Neural cell (in vitro differentiated cells): ENCODE results near the gene MAP1LC3B. TPM values are rescaled to one million over a fixed set of nuclear protein-coding genes. Genes with fewer than 3 reads are reported as not detected.

Source experiments
- H2AFZ ChIP-seq: fragments of 200-600, 300-800 bp; sonication (generic), shearing (Covaris generic); 2 replicates; pipeline ENCODE4 v1.6.0; 2014; ENCODE audit warnings: low read depth, mild to moderate bottlenecking, antibody characterized with exemption, low read length, moderate library complexity
- H3F3A ChIP-seq: fragments of 200-600 bp; shearing (Covaris generic); 2 replicates; pipeline ENCODE4 v1.6.1; 2016; ENCODE audit warnings: mild to moderate bottlenecking, moderate library complexity, mixed read lengths, antibody characterized with exemption, low read length; ENCODE audit not compliant: insufficient read depth, poor library complexity, severe bottlenecking
- H3K27ac ChIP-seq: fragments of 200-600, 300-800 bp; sonication (generic), shearing (Covaris generic); 2 replicates; pipeline ENCODE4 v1.5.1; 2014; ENCODE audit warnings: mild to moderate bottlenecking, low read length, moderate library complexity
- H3K27me3 ChIP-seq: fragments of 300-800, 200-600 bp; sonication (generic), shearing (Covaris generic); 2 replicates; pipeline ENCODE4 v1.6.0; 2014; ENCODE audit warnings: mild to moderate bottlenecking, low read depth, low read length, moderate library complexity; ENCODE audit not compliant: insufficient read depth
- H3K36me3 ChIP-seq: fragments of 300-800, 200-600 bp; sonication (generic), shearing (Covaris generic); 2 replicates; pipeline ENCODE4 v1.5.1; 2014; ENCODE audit warnings: mild to moderate bottlenecking, antibody characterized with exemption, low read length, moderate library complexity; ENCODE audit not compliant: insufficient read depth
- H3K4me2 ChIP-seq: fragments of 300-800, 200-600 bp; sonication (generic), shearing (Covaris generic); 2 replicates; pipeline ENCODE4 v1.6.0; 2014; ENCODE audit warnings: mild to moderate bottlenecking, low read length
- H3K4me3 ChIP-seq: fragments of 300-800, 200-600 bp; sonication (generic), shearing (Covaris generic); 2 replicates; pipeline ENCODE4 v1.5.1; 2014; ENCODE audit warnings: mild to moderate bottlenecking, low read length, moderate library complexity
- H3K79me2 ChIP-seq: fragments of 200-600 bp; shearing (Covaris generic); replicated peaks from 2 replicates; pipeline ENCODE4 v1.6.0; 2014; ENCODE audit warnings: mild to moderate bottlenecking, low read length, moderate library complexity; ENCODE audit not compliant: insufficient read depth
- H3K9ac ChIP-seq: fragments of 300-800, 200-600 bp; sonication (generic), shearing (Covaris generic); 2 replicates; pipeline ENCODE4 v1.6.1; 2016; ENCODE audit warnings: mild to moderate bottlenecking, low read length, mixed read lengths
- H3K9me2 ChIP-seq: fragments of 200-600 bp; shearing (Covaris generic); 2 replicates; pipeline ENCODE4 v1.6.1; 2016; ENCODE audit warnings: mild to moderate bottlenecking, low read length, mixed read lengths; ENCODE audit not compliant: insufficient read depth
- H3K9me3 ChIP-seq: fragments of 200-600, 300-800 bp; sonication (generic), shearing (Covaris generic); 2 replicates; pipeline ENCODE4 v1.6.1; 2016; ENCODE audit warnings: mild to moderate bottlenecking, mixed run types, low read length, moderate library complexity, mixed read lengths
- H4K20me1 ChIP-seq: fragments of 200-600 bp; shearing (Covaris generic); 2 replicates; pipeline ENCODE4 v1.6.1; 2016; ENCODE audit warnings: mild to moderate bottlenecking, mixed run types; ENCODE audit not compliant: insufficient read depth
- CTCF ChIP-seq: fragments of 450-650 bp; IDR thresholded peaks from 2 replicates; pipeline ENCODE4 v1.5.1; 2014; ENCODE audit warnings: antibody characterized with exemption, mild to moderate bottlenecking, moderate library complexity; ENCODE audit not compliant: poor library complexity, severe bottlenecking
- EP300 ChIP-seq: fragments of 450-650 bp; conservative IDR thresholded peaks from 2 replicates; pipeline ENCODE4 v1.6.1; 2014; ENCODE audit warnings: antibody characterized with exemption, mild to moderate bottlenecking, moderate library complexity; ENCODE audit not compliant: poor library complexity, severe bottlenecking
- EZH2 ChIP-seq: fragments of 200-600, 300-800 bp; shearing (Covaris generic), sonication (generic); IDR thresholded peaks from 2 replicates; pipeline ENCODE4 v1.6.1; 2014; ENCODE audit warnings: antibody characterized with exemption, low read length, borderline replicate concordance, mild to moderate bottlenecking; ENCODE audit not compliant: insufficient read depth, poor library complexity, severe bottlenecking
- MXI1 ChIP-seq: fragments of 450-650 bp; conservative IDR thresholded peaks from 2 replicates; pipeline ENCODE4 v1.6.1; 2014; ENCODE audit warnings: antibody characterized with exemption, mild to moderate bottlenecking; ENCODE audit not compliant: poor library complexity, severe bottlenecking
- POLR2AphosphoS5 ChIP-seq: IDR thresholded peaks from 2 replicates; pipeline ENCODE4 v1.6.1; 2012
- RAD21 ChIP-seq: fragments of 450-650 bp; conservative IDR thresholded peaks from 2 replicates; pipeline ENCODE4 v1.6.1; 2014; ENCODE audit warnings: antibody characterized with exemption, mild to moderate bottlenecking, moderate library complexity
- REST ChIP-seq: IDR thresholded peaks from 2 replicates; pipeline ENCODE4 v1.6.1; 2012; ENCODE audit warnings: borderline replicate concordance
- SMC3 ChIP-seq: fragments of 450-650 bp; conservative IDR thresholded peaks from 2 replicates; pipeline ENCODE4 v1.6.1; 2014; ENCODE audit warnings: antibody characterized with exemption, mild to moderate bottlenecking, moderate library complexity; ENCODE audit not compliant: poor library complexity
- TAF1 ChIP-seq: IDR thresholded peaks from 2 replicates; pipeline ENCODE4 v1.6.1; 2012; ENCODE audit warnings: low read depth
- polyA plus RNA-seq: library from polyadenylated mRNA; depleted of rRNA; stranded (reverse); fragments of >200 nt; gene quantifications from 2 replicates; pipeline ENCODE4 v1.2.3, GENCODE V29; 2014

MAP1LC3B gene
- polyA plus RNA-seq, 1 donor from 2014 or later = 73.1 TPM

DNA sequence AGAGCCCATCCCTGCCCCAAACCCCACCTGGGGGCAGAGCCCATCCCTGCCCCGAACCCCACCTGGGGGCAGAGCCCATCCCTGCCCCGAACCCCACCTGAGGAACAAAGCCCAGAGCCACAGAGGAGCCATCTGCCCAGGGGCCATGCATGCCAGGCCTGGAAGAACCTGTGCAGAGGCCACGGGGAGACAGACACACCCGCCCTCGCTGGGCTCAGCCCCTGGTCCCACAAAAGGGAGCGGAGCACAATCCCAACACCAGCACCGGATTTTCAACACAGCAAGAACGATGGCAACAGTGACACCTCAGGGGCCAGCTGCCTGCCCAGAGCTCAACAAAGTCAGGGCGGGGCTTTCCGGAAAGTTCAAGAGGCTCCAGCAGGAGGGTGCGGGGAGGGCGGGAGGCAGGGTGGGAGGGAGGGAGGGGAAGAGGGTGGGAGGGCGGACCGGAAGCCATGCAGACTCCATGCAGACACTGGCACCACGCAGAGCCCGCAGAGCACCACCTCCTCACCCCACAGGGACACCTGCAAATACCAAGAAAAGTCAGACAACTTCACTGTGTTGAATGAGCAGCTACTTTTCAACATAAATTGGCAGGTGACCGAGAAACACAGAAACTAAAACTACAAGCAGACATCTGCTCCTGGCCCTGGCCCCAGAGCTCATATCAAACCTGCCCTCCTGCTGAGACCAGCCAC, 47.1 kb upstream of the MAP1LC3B start (continued):
- no peak for TF ChIP-seq RAD21
- TF ChIP-seq TAF1 = no peak

DNA sequence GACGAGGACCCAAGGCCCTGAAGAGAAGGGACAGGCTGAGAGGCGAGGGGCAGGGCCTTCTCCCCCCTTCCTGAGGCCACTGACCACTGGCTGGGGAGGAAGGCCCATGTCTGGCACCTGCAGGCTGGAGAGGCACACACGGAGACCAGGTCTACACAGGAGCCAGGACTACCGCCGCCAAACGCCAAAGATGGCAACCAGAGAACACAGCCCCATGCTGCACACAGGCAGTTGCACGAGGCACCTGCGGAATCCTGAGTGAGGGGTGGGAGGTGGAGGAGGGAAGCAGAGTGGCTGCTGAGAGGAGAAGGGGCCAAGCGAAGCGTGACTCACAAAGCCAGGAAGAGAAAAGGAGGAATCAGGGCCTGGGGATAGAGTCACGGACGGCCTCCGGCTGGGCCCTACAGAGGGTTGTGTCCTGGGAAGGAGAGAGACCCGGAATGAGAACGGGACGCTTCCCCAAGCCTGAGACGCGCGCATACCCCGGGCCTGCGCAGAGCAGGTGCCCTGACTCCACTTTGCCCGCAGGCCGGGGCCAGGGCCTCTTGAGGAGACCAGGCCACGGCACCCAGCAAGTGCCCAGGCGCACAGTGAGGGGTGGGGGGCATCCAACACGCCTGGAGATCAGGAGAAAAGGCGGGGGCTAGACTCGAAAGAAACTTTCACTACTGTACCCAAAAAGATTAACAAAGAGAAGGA, 46.3 kb upstream of the MAP1LC3B start:
- TF ChIP-seq RAD21 (no peak), EZH2 (no peak), SMC3 (no peak), MXI1 (no peak), REST (no peak), EP300 (no peak), POLR2AphosphoS5 (no peak), TAF1 (no peak), CTCF (no peak)
- Histone ChIP-seq H3K79me2 (no peaks in the 10 kb centered on the region), H3F3A (no peaks in the 10 kb centered on the region), H3K4me2 (no peak overlapping the region), H4K20me1 (no peaks in the 10 kb centered on the region), H3K9ac (no peak overlapping the region), H3K27ac (no peak overlapping the region), H3K27me3 (no peaks in the 10 kb centered on the region), H3K4me3 (no peak overlapping the region), H3K36me3 (no peaks in the 10 kb centered on the region), H2AFZ (no peak overlapping the region), H3K9me3 (no peaks in the 10 kb centered on the region), H3K9me2 (no peaks in the 10 kb centered on the region)

- H3K4me2 ChIP-seq = no peak overlapping the region
- H3K9me3 ChIP-seq = no peaks in the 10 kb centered on the region
- H3K27me3 ChIP-seq = no peaks in the 10 kb centered on the region
- H3K4me3 ChIP-seq = no peak overlapping the region
- no peak overlapping the region for H3K27ac ChIP-seq
- no peak for TF ChIP-seq TAF1
- no peak for TF ChIP-seq EZH2
- no peak for TF ChIP-seq RAD21
- no peak for TF ChIP-seq SMC3
- TF ChIP-seq MXI1 = no peak
- TF ChIP-seq POLR2AphosphoS5 = no peak
- H2AFZ ChIP-seq = no peak overlapping the region
- H3K36me3 ChIP-seq = no peaks in the 10 kb centered on the region
- no peaks in the 10 kb centered on the region for H4K20me1 ChIP-seq
- H3F3A ChIP-seq = no peaks in the 10 kb centered on the region
- no peaks in the 10 kb centered on the region for H3K79me2 ChIP-seq
- no peak overlapping the region for H3K9ac ChIP-seq
- no peaks in the 10 kb centered on the region for H3K9me2 ChIP-seq
Measured at GRCh38 chr16:87346517-87347060, 45.5 kb upstream of the MAP1LC3B start.
